ENCODE results near the gene GRIN3B.

GRIN3B gene

DNA sequence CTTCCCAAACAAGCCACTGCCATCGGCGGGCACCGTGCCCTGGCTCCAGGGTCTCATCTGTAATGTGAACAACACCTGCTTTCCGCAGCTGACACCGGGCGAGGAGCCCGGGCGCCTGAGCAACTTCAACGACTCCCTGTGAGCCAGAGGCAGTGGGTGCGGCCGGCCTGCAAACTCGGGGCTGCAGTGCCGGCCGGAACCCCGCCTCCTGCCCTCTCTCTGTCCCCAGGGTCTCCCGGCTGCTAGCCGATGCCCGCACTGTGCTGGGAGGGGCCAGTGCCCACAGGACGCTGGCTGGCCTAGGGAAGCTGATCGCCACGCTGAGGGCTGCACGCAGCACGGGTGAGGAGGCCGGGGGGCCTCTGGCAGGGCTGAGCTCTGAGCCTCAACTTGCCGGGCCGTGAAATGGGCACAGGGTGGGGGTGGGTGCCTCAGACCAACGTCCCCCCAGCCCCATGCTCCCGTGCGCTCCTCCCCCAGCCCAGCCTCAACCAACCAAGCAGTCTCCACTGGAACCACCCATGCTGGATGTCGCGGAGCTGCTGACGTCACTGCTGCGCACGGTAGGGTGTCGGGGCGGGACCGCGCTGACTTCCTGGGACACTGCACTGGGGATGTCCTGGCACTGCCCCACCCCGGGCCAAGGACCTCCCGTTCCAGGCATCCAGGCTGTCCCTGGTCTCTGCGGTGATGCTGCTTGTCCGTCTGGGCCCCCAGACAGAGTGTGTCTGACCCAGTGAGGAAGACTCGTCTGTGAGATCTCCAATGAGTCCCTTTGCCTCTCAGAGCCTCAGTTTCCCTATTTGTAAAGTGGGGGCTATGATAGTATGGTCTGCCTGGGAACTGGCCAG lies 41.8 kb downstream of the GRIN3B start:
- no peak for DNase-seq (ENCODE audit: low spot score)

DNA sequence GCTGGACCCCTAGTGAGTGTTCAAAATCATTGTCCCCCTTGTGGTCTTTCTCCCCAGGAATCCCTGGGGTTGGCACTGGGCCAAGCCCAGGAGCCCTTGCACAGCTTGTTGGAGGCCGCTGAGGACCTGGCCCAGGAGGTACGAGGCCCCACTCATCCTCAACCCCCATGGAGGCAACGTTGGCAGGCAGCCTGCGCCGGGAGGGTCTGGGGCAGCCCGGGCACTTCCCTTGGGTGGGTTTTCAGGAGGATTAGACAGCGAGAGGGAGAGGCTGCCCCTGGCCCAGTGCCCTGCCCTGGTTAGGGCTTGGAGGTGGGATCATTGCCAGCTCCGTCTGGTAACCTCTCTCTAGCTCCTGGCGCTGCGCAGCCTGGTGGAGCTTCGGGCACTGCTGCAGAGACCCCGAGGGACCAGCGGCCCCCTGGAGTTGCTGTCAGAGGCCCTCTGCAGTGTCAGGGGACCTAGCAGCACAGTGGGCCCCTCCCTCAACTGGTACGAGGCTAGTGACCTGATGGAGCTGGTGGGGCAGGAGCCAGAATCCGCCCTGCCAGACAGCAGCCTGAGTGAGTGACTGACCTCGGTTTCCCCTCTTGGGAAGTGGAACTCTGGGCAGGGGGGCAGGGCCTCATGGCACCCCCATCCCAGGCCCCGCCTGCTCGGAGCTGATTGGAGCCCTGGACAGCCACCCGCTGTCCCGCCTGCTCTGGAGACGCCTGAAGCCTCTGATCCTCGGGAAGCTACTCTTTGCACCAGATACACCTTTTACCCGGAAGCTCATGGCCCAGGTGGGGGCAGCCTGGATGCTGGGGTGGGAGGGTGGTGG lies 42.7 kb downstream of the GRIN3B start:
- no peak for DNase-seq (ENCODE audit: low spot score)

DNA sequence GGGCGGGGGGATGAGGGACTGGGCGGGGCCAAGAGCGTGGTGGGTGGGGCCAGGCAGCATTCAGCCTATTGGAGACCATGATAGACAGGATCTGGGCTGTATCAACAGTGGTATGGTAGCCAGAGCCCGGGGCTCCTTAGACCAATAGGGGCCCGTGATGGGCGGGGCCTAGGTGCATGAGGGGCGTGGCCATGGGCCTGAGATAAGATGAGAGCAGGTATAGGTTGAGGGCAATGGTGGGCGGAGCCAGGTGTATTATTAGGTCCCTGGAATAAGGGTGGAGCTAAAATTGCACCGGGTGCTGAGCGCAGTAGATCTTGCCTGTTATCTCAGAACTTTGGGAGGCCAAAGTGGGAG lies 45.0 kb downstream of the GRIN3B start:
- no peak for DNase-seq (ENCODE audit: low spot score)

DNA sequence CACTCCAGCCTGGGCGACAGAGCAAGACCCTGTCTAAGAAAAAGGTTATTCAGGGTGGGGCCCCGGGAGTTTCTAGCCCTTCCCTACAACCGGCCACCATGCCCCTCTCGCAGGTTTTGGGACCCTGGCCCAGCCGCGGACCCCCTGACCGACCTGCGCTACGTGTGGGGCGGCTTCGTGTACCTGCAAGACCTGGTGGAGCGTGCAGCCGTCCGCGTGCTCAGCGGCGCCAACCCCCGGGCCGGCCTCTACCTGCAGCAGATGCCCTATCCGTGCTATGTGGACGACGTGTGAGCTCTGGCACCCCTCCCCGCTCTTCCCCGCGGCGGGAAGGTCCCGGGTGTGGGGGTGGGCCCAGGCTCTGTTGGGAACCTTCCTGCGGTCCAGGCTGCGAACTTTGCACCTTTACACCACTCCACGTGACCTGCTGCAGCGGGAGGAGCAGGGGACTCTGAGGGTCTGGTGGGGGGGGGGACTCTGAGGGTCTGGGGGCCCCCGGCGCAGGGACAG lies 46.0 kb downstream of the GRIN3B start:
- no peak for DNase-seq (ENCODE audit: low spot score)

DNA sequence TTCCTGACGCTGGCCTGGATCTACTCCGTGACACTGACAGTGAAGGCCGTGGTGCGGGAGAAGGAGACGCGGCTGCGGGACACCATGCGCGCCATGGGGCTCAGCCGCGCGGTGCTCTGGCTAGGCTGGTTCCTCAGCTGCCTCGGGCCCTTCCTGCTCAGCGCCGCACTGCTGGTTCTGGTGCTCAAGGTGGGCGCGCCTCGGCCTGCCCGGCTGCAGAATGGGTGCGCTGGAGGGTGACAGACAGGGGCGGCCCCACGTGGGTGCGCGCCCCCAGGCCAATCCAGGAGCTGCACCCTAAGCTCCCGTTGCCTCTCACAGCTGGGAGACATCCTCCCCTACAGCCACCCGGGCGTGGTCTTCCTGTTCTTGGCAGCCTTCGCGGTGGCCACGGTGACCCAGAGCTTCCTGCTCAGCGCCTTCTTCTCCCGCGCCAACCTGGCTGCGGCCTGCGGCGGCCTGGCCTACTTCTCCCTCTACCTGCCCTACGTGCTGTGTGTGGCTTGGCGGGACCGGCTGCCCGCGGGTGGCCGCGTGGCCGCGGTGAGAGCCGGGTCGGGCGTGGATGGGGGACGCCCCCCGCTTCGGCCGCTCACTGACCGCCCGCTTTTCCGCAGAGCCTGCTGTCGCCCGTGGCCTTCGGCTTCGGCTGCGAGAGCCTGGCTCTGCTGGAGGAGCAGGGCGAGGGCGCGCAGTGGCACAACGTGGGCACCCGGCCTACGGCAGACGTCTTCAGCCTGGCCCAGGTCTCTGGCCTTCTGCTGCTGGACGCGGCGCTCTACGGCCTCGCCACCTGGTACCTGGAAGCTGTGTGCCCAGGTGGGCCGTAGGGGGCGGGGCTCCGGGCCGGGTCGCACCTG lies 46.8 kb downstream of the GRIN3B start:
- no peak for DNase-seq (ENCODE audit: low spot score)

DNA sequence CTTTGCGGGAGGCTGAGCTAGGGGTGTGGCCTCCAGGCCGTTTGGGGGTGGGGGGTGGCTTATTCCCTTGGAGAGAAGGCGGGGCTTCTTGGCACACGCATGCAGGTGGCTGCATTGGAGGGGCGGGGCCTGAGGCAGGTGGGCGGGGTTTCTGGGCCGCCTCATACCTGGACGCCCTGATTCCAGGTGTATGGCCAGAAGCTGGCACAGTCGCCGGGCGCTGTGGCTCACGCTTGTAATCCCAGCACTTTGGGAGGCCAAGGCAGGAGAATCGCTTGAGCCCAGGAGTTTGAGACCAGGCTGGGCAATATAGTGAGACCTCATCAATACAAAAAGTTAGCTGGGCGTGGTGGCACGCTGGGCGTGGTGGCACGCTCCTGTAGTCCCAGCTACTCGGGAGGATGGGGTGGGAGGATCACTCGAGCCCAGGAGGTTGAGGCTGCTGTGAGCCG lies 47.5 kb downstream of the GRIN3B start:
- no peak for DNase-seq (ENCODE audit: low spot score)

DNA sequence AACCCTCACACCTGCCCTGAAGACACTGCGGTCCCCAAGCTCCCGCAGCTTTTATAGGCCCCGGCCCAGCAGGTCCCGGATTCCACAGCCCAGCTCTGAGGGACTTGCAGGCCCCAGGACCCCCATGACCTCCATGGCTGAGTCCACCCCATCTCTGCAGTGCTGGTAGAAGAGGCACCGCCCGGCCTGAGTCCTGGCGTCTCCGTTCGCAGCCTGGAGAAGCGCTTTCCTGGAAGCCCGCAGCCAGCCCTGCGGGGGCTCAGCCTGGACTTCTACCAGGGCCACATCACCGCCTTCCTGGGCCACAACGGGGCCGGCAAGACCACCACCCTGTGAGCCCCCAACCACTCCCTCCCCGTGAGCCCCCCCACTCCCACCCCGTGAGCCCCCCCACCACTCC lies 48.9 kb downstream of the GRIN3B start:
- no peak for DNase-seq (ENCODE audit: low spot score)

DNA sequence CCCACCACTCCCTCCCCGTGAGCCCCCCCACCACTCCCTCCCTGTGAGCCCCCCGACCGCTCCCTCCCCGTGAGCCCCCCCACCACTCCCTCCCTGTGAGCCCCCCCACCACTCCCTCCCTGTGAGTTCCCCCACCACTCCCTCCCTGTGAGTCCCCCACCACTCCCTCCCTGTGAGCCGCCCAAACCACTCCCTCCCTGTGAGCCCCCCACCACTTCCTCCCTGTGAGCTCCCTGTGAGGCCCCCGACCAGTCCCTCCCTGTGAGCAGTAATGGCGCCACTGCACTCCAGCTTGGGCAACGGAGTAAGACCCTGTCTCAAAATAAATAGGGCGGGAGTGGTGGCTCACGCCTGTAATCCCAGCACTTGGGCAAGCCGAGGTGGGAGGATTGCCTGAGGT lies 49.6 kb downstream of the GRIN3B start:
- no peak for DNase-seq (ENCODE audit: low spot score)

DNA sequence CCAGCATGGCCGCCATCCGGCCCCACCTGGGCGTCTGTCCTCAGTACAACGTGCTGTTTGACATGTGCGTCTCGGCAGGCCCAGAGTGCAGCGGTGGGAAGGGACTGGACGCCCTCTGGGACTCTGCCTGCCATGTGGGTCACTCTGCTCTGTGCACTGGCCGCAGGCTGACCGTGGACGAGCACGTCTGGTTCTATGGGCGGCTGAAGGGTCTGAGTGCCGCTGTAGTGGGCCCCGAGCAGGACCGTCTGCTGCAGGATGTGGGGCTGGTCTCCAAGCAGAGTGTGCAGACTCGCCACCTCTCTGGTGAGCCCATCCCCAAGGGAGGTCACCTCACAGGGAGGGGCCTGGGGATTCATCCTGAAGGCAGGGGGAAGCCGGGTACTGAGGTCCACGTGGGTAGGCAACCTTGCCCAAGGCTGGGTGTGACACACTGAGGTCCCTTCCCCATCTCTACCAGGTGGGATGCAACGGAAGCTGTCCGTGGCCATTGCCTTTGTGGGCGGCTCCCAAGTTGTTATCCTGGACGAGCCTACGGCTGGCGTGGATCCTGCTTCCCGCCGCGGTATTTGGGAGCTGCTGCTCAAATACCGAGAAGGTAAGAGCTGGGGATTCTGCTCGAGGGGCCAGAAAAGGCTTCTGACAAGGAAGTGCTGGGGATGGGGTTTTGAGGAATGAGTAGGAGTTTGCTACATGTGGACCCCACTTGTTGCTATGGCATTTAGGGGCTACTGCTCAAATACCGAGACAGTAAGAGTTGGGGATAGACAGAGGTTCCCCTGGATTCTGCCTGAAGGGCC lies 51.0 kb downstream of the GRIN3B start:
- DNase-seq (ENCODE audit: low spot score) = no peak

DNA sequence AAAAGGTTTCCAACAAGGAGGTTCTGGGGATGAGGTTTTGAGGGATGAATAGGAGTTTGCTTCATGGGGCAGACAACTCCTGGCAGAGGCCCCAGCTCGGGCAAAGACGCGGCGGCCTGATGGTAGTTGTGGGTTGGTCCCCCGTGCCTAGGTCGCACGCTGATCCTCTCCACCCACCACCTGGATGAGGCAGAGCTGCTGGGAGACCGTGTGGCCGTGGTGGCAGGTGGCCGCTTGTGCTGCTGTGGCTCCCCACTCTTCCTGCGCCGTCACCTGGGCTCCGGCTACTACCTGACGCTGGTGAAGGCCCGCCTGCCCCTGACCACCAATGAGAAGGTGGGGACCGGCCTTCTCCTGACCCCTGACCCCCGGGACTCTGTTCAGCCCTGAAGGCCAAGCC lies 51.6 kb downstream of the GRIN3B start:
- DNase-seq (ENCODE audit: low spot score) = no peak

DNA sequence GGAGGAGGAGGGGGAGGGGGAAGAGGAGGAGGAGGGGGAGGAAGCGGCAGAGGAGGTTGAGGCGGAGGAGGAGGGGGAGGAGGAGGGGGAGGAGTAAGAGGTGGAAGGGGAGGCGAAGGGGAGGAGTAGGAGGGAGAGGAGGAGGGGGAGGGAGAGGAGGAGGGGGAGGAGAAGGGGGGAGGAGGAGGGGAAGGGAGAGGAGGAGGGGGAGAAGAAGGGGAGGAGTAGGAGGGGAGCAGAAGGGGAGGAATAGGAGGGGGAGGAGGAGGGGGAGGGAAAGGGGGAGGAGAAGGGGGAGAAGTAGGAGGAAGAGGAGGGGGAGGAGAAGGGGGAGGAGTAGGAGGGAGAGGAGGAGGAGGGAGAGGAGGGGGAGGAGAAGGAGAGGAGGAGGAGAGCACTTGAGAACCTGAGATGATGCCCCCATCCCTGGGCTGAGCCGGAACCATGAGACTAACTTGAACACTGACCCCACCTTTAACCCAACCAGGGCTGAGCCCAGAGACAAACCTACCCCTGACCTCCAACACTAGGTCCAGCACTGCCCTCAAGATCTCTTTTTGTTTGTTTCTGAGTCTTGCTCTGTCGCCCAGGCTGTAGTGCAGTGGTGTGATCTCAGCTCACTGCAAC lies 52.2 kb downstream of the GRIN3B start:
- no peak for DNase-seq (ENCODE audit: low spot score)

DNA sequence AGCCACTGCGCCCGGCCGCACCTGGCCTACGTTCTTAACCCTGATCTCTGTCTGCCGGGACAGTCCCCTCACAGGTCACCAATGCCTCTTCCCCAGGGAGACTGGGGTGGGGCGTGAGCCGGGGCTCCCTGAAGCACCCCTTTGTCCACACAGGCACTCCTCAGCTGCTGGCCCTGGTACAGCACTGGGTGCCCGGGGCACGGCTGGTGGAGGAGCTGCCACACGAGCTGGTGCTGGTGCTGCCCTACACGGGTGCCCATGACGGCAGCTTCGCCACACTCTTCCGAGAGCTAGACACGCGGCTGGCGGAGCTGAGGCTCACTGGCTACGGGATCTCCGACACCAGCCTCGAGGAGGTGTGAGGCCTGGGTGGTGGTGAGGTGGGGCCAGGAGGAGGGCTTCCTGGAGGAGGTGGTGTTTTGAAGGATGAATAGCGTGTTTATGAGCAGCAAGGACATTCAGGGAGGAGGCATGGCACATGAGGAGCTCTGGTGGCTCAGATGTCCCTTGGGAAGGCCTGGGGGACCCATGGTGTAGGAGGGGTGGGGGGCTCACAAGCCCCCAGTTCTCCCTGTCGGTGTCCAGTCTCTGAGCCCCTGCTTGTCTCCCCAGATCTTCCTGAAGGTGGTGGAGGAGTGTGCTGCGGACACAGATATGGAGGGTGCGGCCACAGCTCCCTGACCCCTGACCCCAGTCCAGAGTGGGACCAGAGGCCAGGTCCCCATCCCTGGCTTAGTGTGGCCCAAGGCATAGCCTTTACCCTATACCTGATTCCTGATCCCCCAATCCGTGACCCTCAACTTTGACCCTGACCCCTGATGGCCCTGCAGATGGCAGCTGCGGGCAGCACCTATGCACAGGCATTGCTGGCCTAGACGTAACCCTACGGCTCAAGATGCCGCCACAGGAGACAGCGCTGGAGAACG lies 53.2 kb downstream of the GRIN3B start:
- no peak for DNase-seq (ENCODE audit: low spot score)

DNA sequence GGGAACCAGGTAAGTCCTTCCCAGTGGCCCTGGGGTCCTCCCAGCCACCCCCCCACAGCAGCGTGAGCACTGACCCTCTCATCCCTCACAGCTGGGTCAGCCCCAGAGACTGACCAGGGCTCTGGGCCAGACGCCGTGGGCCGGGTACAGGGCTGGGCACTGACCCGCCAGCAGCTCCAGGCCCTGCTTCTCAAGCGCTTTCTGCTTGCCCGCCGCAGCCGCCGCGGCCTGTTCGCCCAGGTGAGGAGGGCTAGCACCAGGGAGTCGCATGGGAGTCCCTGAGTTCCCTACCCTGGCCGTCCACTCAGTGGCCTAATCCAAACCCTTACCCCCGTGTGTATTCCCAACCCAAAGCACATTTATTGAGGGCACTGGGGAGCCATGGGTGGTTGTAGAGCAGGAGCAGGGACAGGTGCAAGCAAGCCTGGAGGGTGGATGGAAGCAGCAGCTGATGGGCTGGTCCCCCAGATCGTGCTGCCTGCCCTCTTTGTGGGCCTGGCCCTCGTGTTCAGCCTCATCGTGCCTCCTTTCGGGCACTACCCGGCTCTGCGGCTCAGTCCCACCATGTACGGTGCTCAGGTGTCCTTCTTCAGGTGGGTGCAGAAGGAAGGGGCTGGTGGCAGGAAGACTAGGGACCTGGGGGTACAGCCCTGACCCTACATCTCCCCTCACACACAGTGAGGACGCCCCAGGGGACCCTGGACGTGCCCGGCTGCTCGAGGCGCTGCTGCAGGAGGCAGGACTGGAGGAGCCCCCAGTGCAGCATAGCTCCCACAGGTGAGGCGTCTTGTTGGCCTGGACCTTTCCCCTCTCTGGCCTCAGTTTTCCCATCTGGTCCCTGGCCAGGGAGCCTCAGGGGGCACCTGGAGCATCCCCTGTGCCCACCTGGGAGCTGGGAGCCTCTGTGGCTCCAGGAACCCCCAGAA lies 54.1 kb downstream of the GRIN3B start:
- DNase-seq (ENCODE audit: low spot score) = no peak

DNA sequence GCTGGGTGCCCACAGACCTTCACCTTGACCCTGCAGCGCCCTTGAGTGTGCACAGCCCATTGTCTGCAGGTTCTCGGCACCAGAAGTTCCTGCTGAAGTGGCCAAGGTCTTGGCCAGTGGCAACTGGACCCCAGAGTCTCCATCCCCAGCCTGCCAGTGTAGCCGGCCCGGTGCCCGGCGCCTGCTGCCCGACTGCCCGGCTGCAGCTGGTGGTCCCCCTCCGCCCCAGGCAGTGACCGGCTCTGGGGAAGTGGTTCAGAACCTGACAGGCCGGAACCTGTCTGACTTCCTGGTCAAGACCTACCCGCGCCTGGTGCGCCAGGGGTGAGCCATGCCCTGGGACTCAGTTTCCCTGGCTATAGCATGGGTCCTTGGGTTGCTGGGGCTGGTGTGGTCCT lies 54.8 kb downstream of the GRIN3B start:
- DNase-seq (ENCODE audit: low spot score) = no peak

DNA sequence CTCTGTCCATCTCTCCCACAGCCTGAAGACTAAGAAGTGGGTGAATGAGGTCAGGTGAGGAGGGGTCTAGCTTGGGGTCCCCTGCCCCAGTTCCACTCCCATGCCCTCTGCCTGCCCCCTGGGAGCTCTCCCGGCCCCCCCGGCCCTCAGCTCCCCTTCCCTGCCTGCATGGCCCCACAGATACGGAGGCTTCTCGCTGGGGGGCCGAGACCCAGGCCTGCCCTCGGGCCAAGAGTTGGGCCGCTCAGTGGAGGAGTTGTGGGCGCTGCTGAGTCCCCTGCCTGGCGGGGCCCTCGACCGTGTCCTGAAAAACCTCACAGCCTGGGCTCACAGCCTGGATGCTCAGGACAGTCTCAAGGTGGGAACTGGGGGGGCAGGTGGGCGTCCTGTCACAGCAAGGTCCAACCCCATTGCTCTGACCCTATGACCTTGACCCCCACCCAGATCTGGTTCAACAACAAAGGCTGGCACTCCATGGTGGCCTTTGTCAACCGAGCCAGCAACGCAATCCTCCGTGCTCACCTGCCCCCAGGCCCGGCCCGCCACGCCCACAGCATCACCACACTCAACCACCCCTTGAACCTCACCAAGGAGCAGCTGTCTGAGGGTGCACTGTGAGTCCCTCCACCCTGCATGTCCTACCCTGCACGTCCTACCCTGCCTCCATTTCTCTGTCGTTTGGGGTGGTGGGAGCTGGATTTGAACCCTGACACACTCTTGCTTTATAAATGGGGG lies 55.8 kb downstream of the GRIN3B start:
- no peak for DNase-seq (ENCODE audit: low spot score)

DNA sequence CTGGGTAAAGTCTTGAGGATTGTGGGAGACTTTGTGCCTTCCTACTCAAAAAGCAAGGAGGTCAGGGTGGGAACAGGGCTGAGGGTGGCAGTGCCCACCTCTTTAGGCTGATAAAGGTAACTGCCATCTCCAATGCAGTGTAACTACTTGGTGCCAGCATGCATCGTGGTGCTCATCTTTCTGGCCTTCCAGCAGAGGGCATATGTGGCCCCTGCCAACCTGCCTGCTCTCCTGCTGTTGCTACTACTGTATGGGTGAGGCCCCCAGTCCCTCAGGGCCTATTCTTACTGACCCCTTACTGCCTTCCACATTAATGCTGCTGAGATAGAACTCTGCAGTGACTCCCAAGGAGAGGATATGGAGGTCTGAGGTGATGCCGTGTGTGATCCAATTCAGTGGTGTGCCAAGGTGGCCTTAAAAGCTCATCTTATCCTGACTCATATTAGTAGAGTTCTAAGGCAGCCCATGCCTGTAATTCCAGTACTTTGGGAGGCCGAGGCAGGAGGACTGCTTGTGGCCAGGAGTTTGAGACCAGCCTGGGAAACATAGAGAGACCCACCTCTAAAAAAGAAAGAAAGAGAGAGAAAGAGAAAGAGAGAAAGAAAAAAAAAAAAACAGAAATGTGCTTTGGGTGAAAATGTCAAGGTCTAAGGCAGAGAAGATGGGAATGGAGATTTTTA lies 57.1 kb downstream of the GRIN3B start:
- DNase-seq (ENCODE audit: low spot score) = no peak

DNA sequence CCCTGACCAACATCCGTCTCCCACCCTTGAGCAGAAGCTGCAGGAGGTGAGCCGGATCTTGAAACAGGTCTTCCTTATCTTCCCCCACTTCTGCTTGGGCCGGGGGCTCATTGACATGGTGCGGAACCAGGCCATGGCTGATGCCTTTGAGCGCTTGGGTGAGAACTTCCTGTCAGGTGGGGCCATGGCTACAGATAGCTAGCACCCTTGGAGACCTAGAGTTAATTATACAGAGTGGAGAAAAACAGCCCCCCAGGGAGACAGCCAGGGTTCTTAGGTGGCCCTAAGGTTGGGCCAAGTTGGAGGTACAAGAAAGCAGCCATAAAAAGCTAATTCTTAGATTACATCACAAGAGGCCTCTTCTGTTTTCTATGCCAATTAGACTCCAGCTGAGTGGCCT lies 57.9 kb downstream of the GRIN3B start:
- DNase-seq (ENCODE audit: low spot score) = no peak

Measured in putamen (tissue), 1 donor.